ENCODE measurements around the gene UBE2V1.

The UBE2V1 gene

DNA sequence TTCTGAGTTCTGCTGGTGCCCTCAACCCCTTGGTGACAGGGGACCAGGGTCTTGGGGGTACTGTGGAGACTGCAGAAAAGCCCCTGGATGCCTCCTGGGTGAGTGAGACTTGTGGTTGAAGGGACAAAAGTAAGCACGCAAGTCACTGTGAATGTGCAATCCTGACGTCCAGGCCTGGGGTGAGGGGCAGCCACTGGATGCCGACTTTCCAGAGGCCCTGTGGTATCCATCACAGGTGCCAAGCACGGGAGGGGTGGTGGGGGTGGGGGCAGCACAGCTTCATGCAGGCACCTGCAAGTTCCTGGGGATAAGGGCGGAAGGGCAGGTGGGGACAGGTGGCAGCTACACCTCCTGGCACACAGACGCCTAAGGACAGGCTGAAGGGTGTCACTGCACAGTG is 20.1 kb upstream of the UBE2V1 start:
- Histone ChIP-seq H3K4me1 (ENCODE audit: insufficient read depth, low read length, poor library complexity, severe bottlenecking) (no peaks in the 10 kb centered on the region), H3K9me3 (ENCODE audit: insufficient read depth, low read depth, low read length) (no peaks in the 10 kb centered on the region), H3K9ac (ENCODE audit: low read depth, low read length, poor library complexity, severe bottlenecking) (no peak overlapping the region), H3K36me3 (ENCODE audit: insufficient read depth, low read length) (peaks cover 83% of the 10 kb centered on the region; the same call in 1 of the 2 replicates), H2AFZ (ENCODE audit: low read length) (no peak overlapping the region), H3K79me2 (ENCODE audit: insufficient read depth, low read length) (peaks cover 32% of the 10 kb centered on the region; the same call in 1 of the 2 replicates), H4K20me1 (ENCODE audit: insufficient read depth, low read length, poor library complexity, severe bottlenecking) (peaks cover 3% of the 10 kb centered on the region), H3K4me3 (ENCODE audit: low read length, poor library complexity, severe bottlenecking) (no peak overlapping the region), H3K27me3 (ENCODE audit: insufficient read depth, low read length, poor library complexity, severe bottlenecking) (no peaks in the 10 kb centered on the region), H3K9me2 (replicated peaks; ENCODE audit: low read depth, low read length) (no peaks in the 10 kb centered on the region), H3K4me2 (ENCODE audit: low read depth, low read length, poor library complexity, severe bottlenecking) (no peak overlapping the region), H3F3A (ENCODE audit: low read depth) (no peaks in the 10 kb centered on the region)
- TF ChIP-seq, protein P1, sequence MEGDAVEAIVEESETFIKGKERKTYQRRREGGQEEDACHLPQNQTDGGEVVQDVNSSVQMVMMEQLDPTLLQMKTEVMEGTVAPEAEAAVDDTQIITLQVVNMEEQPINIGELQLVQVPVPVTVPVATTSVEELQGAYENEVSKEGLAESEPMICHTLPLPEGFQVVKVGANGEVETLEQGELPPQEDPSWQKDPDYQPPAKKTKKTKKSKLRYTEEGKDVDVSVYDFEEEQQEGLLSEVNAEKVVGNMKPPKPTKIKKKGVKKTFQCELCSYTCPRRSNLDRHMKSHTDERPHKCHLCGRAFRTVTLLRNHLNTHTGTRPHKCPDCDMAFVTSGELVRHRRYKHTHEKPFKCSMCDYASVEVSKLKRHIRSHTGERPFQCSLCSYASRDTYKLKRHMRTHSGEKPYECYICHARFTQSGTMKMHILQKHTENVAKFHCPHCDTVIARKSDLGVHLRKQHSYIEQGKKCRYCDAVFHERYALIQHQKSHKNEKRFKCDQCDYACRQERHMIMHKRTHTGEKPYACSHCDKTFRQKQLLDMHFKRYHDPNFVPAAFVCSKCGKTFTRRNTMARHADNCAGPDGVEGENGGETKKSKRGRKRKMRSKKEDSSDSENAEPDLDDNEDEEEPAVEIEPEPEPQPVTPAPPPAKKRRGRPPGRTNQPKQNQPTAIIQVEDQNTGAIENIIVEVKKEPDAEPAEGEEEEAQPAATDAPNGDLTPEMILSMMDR (conservative IDR thresholded peaks at IDR 0.05; ENCODE audit: low read length): no peak
- no peak for TF ChIP-seq EZH2phosphoT487 (IDR thresholded peaks at IDR 0.05; ENCODE audit: borderline replicate concordance)

DNA sequence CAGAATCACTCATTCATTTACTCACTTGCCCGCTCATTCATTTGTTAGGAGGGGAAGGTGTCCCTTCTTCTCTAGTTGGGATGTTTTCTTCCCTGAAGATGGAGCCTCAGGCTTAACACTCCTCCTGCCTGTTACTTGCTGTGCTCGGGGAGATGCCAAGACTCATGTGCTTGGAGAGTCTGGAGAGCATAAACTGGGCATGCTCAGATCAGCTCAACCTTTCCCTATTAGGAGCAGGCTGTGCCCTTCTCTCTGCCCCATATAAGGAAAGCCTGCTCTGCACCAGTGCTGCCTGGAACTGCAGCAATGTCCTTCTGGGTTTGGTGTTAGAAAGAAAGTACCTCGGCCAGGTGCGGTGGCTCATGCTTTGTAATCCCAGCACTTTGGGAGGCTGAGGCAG is 18.0 kb upstream of the UBE2V1 start:
- Histone ChIP-seq H3F3A (ENCODE audit: low read depth) (no peaks in the 10 kb centered on the region), H3K36me3 (ENCODE audit: insufficient read depth, low read length) (peaks cover 90% of the 10 kb centered on the region; the same call in 1 of the 2 replicates), H3K4me1 (ENCODE audit: insufficient read depth, low read length, poor library complexity, severe bottlenecking) (no peaks in the 10 kb centered on the region), H4K20me1 (ENCODE audit: insufficient read depth, low read length, poor library complexity, severe bottlenecking) (no peaks in the 10 kb centered on the region), H3K4me2 (ENCODE audit: low read depth, low read length, poor library complexity, severe bottlenecking) (no peak overlapping the region), H3K27me3 (ENCODE audit: insufficient read depth, low read length, poor library complexity, severe bottlenecking) (no peaks in the 10 kb centered on the region), H2AFZ (ENCODE audit: low read length) (no peak overlapping the region), H3K9ac (ENCODE audit: low read depth, low read length, poor library complexity, severe bottlenecking) (no peak overlapping the region), H3K79me2 (ENCODE audit: insufficient read depth, low read length) (peaks cover 16% of the 10 kb centered on the region; the same call in 1 of the 2 replicates), H3K9me2 (replicated peaks; ENCODE audit: low read depth, low read length) (no peaks in the 10 kb centered on the region), H3K4me3 (ENCODE audit: low read length, poor library complexity, severe bottlenecking) (no peak overlapping the region), H3K9me3 (ENCODE audit: insufficient read depth, low read depth, low read length) (no peaks in the 10 kb centered on the region)
- TF ChIP-seq EZH2phosphoT487 (IDR thresholded peaks at IDR 0.05; ENCODE audit: borderline replicate concordance): no peak
- TF ChIP-seq, protein P1 (conservative IDR thresholded peaks at IDR 0.05; ENCODE audit: low read length): no peak

DNA sequence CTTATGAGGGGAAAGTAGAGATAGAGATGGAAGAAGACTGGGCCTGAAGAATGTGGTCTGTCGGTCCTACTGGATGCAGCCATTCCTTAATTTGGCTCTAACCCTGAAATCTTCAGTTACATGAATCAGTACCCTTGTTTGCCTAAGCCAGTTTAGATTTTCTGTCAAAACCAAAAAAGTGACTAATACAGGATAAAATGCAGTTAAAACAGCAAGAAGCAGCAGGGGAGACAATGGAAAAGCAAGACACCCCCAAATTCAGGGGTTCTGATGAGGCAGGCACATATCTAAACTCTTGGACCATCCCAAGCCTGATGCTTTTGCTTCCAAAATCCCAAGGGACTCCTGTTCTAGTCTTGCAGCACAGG is 17.4 kb upstream of the UBE2V1 start:
- peaks cover 90% of the 10 kb centered on the region; the same call in 1 of the 2 replicates for H3K36me3 ChIP-seq (ENCODE audit: insufficient read depth, low read length)
- no peak overlapping the region for H3K4me2 ChIP-seq (ENCODE audit: low read depth, low read length, poor library complexity, severe bottlenecking)
- H2AFZ ChIP-seq (ENCODE audit: low read length): no peak overlapping the region
- no peaks in the 10 kb centered on the region for H3K27me3 ChIP-seq (ENCODE audit: insufficient read depth, low read length, poor library complexity, severe bottlenecking)
- no peaks in the 10 kb centered on the region for H3K9me2 ChIP-seq (replicated peaks; ENCODE audit: low read depth, low read length)
- H3K4me1 ChIP-seq (ENCODE audit: insufficient read depth, low read length, poor library complexity, severe bottlenecking): no peaks in the 10 kb centered on the region
- TF ChIP-seq, protein P1 (conservative IDR thresholded peaks at IDR 0.05; ENCODE audit: low read length): no peak
- no peak for TF ChIP-seq EZH2phosphoT487 (IDR thresholded peaks at IDR 0.05; ENCODE audit: borderline replicate concordance)
- H3K4me3 ChIP-seq (ENCODE audit: low read length, poor library complexity, severe bottlenecking): no peak overlapping the region
- no peaks in the 10 kb centered on the region for H3F3A ChIP-seq (ENCODE audit: low read depth)
- H4K20me1 ChIP-seq (ENCODE audit: insufficient read depth, low read length, poor library complexity, severe bottlenecking): no peaks in the 10 kb centered on the region
- no peaks in the 10 kb centered on the region for H3K9me3 ChIP-seq (ENCODE audit: insufficient read depth, low read depth, low read length)
- no peak overlapping the region for H3K9ac ChIP-seq (ENCODE audit: low read depth, low read length, poor library complexity, severe bottlenecking)
- peaks cover 10% of the 10 kb centered on the region; the same call in 1 of the 2 replicates for H3K79me2 ChIP-seq (ENCODE audit: insufficient read depth, low read length)
